Superior temporal gyrus (tissue), 1 donor: ENCODE measurements around the gene ZNF813.

Experiments
- DNase-seq: peaks from one replicate; pipeline ENCODE4 v3.0.0-alpha.2; 2016; ENCODE audit errors: extremely low spot score

The ZNF813 gene

GRCh38 chr19:53520547-53521372, 53.2 kb downstream of the ZNF813 start:
- peak; percentile 100 for DNase-seq

GRCh38 chr19:53521373-53522202, 54.1 kb downstream of the ZNF813 start:
- DNase-seq, result no peak

- no peak for DNase-seq
These were observed 58.4 kb downstream of the ZNF813 start for GRCh38 chr19:53525922-53526321.

- DNase-seq, result no peak
These were observed 63.1 kb downstream of the ZNF813 start for GRCh38 chr19:53530622-53531021.

- DNase-seq, result no peak
These were observed 63.9 kb downstream of the ZNF813 start for GRCh38 chr19:53531457-53531856.

GRCh38 chr19:53532362-53532761, 64.8 kb downstream of the ZNF813 start:
- no peak for DNase-seq

- no peak for DNase-seq
These were observed 68.7 kb downstream of the ZNF813 start for GRCh38 chr19:53536225-53536548.

GRCh38 chr19:53537121-53537520, 69.6 kb downstream of the ZNF813 start:
- no peak for DNase-seq

GRCh38 chr19:53537521-53538377, 70.2 kb downstream of the ZNF813 start, which contains the start of gene ZNF331:
Gene ZNF331, plus strand, starts transcription at chr19:53538145. Its CDS starts 31,232 bp downstream, at chr19:53569377.
- peak; percentile 74 for DNase-seq

GRCh38 chr19:53538378-53539109, 71.0 kb downstream of the ZNF813 start:
- no peak for DNase-seq

- no peak for DNase-seq
These were observed 72.6 kb downstream of the ZNF813 start for GRCh38 chr19:53540091-53540490.

- no peak for DNase-seq
These were observed 74.4 kb downstream of the ZNF813 start for GRCh38 chr19:53541971-53542370.

- DNase-seq, result no peak
These were observed 77.9 kb downstream of the ZNF813 start for GRCh38 chr19:53545271-53546065.
